Suprapubic skin (tissue), 4 donors: ENCODE results near the gene C10orf88. TPM values are rescaled to one million over a fixed set of nuclear protein-coding genes. Genes with fewer than 3 reads are reported as not detected.

ENCODE experiments used
- DNase-seq, 2 donors: peaks; one replicate each; pipeline ENCODE4 v3.0.0-alpha.2; 2019; ENCODE audit warnings: low spot score in 2 of 2
- H3K27ac ChIP-seq: fragments of 200-600 bp; sonication (generic); one replicate; pipeline ENCODE4 v1.5.1; 2019
- H3K27me3 ChIP-seq: fragments of 200-600 bp; sonication (generic); one replicate; pipeline ENCODE4 v1.5.1; 2019
- H3K36me3 ChIP-seq: fragments of 200-600 bp; sonication (generic); one replicate; pipeline ENCODE4 v1.5.1; 2019
- H3K4me1 ChIP-seq: fragments of 200-600 bp; sonication (generic); one replicate; pipeline ENCODE4 v1.5.1; 2019
- H3K4me3 ChIP-seq: fragments of 200-600 bp; sonication (generic); one replicate; pipeline ENCODE4 v1.5.1; 2019; ENCODE audit warnings: mild to moderate bottlenecking
- H3K9me3 ChIP-seq: fragments of 200-600 bp; sonication (generic); one replicate; pipeline ENCODE4 v1.5.1; 2019
- CTCF ChIP-seq, 2 donors: fragments of 200-600 bp in 1 of 2; fragments of 450-650 bp in 1 of 2; sonication (generic) in 1 of 2; IDR thresholded peaks; one replicate each; pipeline ENCODE4 v1.5.1; 2016 to 2019; ENCODE audit warnings: antibody characterized with exemption in 2 of 2, mild to moderate bottlenecking in 1 of 2, moderate library complexity in 1 of 2
- EP300 ChIP-seq: sonication (generic); formaldehyde crosslinking; IDR thresholded peaks from one replicate; pipeline ENCODE4 v1.6.1; 2017; ENCODE audit warnings: antibody characterized with exemption
- POLR2A ChIP-seq, 2 donors: fragments of 450-650 bp; IDR thresholded peaks; one replicate each; pipeline ENCODE4 v1.6.1; 2017; ENCODE audit warnings: antibody characterized with exemption in 2 of 2, mild to moderate bottlenecking in 2 of 2, moderate library complexity in 2 of 2
- POLR2AphosphoS5 ChIP-seq, 3 donors: sonication (generic); formaldehyde crosslinking; IDR thresholded peaks; one replicate each; pipeline ENCODE4 v1.6.1; 2017; ENCODE audit warnings: antibody characterized with exemption in 3 of 3
- WGBS: methylation state at CpG from one replicate; pipeline ENCODE4 v1.1.5; 2018; 5-methylcytosine and 5-hydroxymethylcytosine counted together
- total RNA-seq, 4 donors: library from RNA; depleted of rRNA; stranded (reverse); fragments of >200 nt; gene quantifications; one replicate each; pipeline ENCODE4 v1.1.0, GENCODE V29; 2016

C10orf88 gene
- 1 to 10 TPM; 3.7 to 8.9 (median 5.5) TPM for total RNA-seq

GRCh38 chr10:122953902-122954730, at the start of gene C10orf88:
Gene C10orf88, minus strand, starts transcription at chr10:122954227. Its CDS starts 49 bp downstream, at chr10:122954178.
- peaks cover 24% of the 10 kb centered on the region for H3K4me1 ChIP-seq
- H3K27ac ChIP-seq, result peak within 1 kb of the TSS; percentile 39
- H3K4me3 ChIP-seq, result peak within 1 kb of the TSS; percentile 62
- DNase-seq, result peak; percentile 97
- TF ChIP-seq EP300, result no peak
- TF ChIP-seq POLR2A (IDR thresholded peaks at IDR 0.05), result no peak
- peak in 1 of 3 donors; percentile 71 for TF ChIP-seq POLR2AphosphoS5 (IDR thresholded peaks at IDR 0.05)
- peaks cover 2% of the 10 kb centered on the region for H3K36me3 ChIP-seq
- no peaks in the 10 kb centered on the region for H3K27me3 ChIP-seq
- H3K9me3 ChIP-seq, result no peaks in the 10 kb centered on the region
- WGBS, result 8% methylated on average over 33 of the region's 77 CpGs

GRCh38 chr10:123001370-123001769, 47.3 kb upstream of the C10orf88 start:
- Histone ChIP-seq H3K4me3 (no peak overlapping the region), H3K36me3 (peaks cover 19% of the 10 kb centered on the region), H3K27me3 (no peaks in the 10 kb centered on the region), H3K4me1 (peaks cover 25% of the 10 kb centered on the region), H3K27ac (no peak overlapping the region), H3K9me3 (no peaks in the 10 kb centered on the region)
- no peak for TF ChIP-seq POLR2AphosphoS5 (IDR thresholded peaks at IDR 0.05)
- no peak for TF ChIP-seq CTCF (IDR thresholded peaks at IDR 0.05)
- no peak for TF ChIP-seq EP300
- no peak for TF ChIP-seq POLR2A (IDR thresholded peaks at IDR 0.05)
- no peak for DNase-seq
- 99% methylated on average over 2 of the region's 2 CpGs for WGBS

GRCh38 chr10:123000155-123000554, 46.1 kb upstream of the C10orf88 start:
- H3K36me3 ChIP-seq, result peaks cover 30% of the 10 kb centered on the region
- TF ChIP-seq CTCF (IDR thresholded peaks at IDR 0.05), result no peak
- no peak for TF ChIP-seq POLR2A (IDR thresholded peaks at IDR 0.05)
- TF ChIP-seq POLR2AphosphoS5 (IDR thresholded peaks at IDR 0.05), result no peak
- TF ChIP-seq EP300, result no peak
- no peaks in the 10 kb centered on the region for H3K9me3 ChIP-seq
- H3K27ac ChIP-seq, result no peak overlapping the region
- no peaks in the 10 kb centered on the region for H3K27me3 ChIP-seq
- WGBS, result 71% methylated on average over 3 of the region's 3 CpGs
- H3K4me3 ChIP-seq, result no peak overlapping the region
- H3K4me1 ChIP-seq, result peaks cover 14% of the 10 kb centered on the region
- DNase-seq, result no peak

GRCh38 chr10:122999347-122999746, 45.3 kb upstream of the C10orf88 start:
- Histone ChIP-seq H3K9me3 (no peaks in the 10 kb centered on the region), H3K27ac (no peak overlapping the region), H3K27me3 (no peaks in the 10 kb centered on the region), H3K36me3 (peaks cover 37% of the 10 kb centered on the region), H3K4me1 (peaks cover 14% of the 10 kb centered on the region), H3K4me3 (no peak overlapping the region)
- no peak for TF ChIP-seq EP300
- WGBS, result 68% methylated on average over 3 of the region's 3 CpGs
- DNase-seq, result no peak

- WGBS, result 95% methylated on average over 3 of the region's 3 CpGs
- Histone ChIP-seq H3K9me3 (no peaks in the 10 kb centered on the region), H3K27ac (no peak overlapping the region), H3K4me1 (peaks cover 14% of the 10 kb centered on the region), H3K36me3 (peaks cover 41% of the 10 kb centered on the region), H3K4me3 (no peak overlapping the region), H3K27me3 (no peaks in the 10 kb centered on the region)
- TF ChIP-seq POLR2A (IDR thresholded peaks at IDR 0.05) (no peak), POLR2AphosphoS5 (IDR thresholded peaks at IDR 0.05) (no peak), EP300 (no peak), CTCF (IDR thresholded peaks at IDR 0.05) (no peak)
- no peak for DNase-seq
These were observed 44.9 kb upstream of the C10orf88 start for GRCh38 chr10:122998934-122999333.

GRCh38 chr10:122998360-122998917, 44.4 kb upstream of the C10orf88 start:
- H3K4me3 ChIP-seq, result no peak overlapping the region
- DNase-seq, result no peak
- no peak overlapping the region for H3K27ac ChIP-seq
- no peaks in the 10 kb centered on the region for H3K9me3 ChIP-seq
- TF ChIP-seq POLR2AphosphoS5 (IDR thresholded peaks at IDR 0.05) (no peak), CTCF (IDR thresholded peaks at IDR 0.05) (no peak), POLR2A (IDR thresholded peaks at IDR 0.05) (no peak), EP300 (no peak)
- WGBS, result 88% methylated on average over 6 of the region's 6 CpGs
- H3K36me3 ChIP-seq, result peaks cover 44% of the 10 kb centered on the region
- no peaks in the 10 kb centered on the region for H3K27me3 ChIP-seq
- H3K4me1 ChIP-seq, result peaks cover 14% of the 10 kb centered on the region
